ENCODE results near the gene WASF2. TPM values are rescaled to one million over a fixed set of nuclear protein-coding genes. Genes with fewer than 3 reads are reported as not detected.
"Not testable (repeated sequence)": the region's sequence is repeated elsewhere in the genome, so short reads cannot be mapped to it uniquely, and the experiment has no call there.

WASF2 gene
- total RNA-seq, 3 donors from 2014 or later = 41.6 to 93.5 (median 43.2) TPM

DNA sequence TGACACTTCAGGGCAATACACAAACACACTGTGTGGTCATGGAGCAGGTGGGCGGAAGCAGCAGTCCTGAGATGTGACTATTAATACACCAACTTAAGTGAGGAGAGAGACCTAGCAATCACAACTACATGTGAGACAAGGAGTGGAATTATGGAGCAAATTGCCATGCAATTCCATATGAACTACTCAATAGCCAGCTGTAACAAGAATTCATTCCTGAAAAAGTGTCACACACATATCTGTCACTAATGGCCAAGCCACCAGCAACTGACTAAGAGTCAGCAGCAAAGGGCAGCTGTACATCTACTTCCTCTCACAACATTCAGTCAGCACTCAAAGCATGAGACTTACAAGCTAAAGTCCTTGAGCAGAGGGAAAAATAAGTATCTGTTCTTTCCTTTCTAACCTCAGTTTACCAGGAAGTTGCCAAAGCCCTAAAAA lies 51.3 kb downstream of the WASF2 start:
- H3K9me3 ChIP-seq = no peaks in the 10 kb centered on the region
- peaks cover 16 to 25% of the 10 kb centered on the region in 2 donors for H3K4me1 ChIP-seq
- no peak for DNase-seq (ENCODE audit: low spot score in 2 of 2)
- no peaks in the 10 kb centered on the region for H3K27me3 ChIP-seq
- no peaks in the 10 kb centered on the region for H3K36me3 ChIP-seq
- no peak for TF ChIP-seq POLR2AphosphoS5 (IDR thresholded peaks at IDR 0.05)
- TF ChIP-seq POLR2A (IDR thresholded peaks at IDR 0.05) = no peak
- no peak for TF ChIP-seq CTCF (IDR thresholded peaks at IDR 0.05)
- H3K4me3 ChIP-seq = no peak overlapping the region
- H3K27ac ChIP-seq = peak overlapping the region; percentile 21 to 36
- intact Hi-C loops (cut with DNase I; ENCODE audit: low total_unique reads) = no loop called here

DNA sequence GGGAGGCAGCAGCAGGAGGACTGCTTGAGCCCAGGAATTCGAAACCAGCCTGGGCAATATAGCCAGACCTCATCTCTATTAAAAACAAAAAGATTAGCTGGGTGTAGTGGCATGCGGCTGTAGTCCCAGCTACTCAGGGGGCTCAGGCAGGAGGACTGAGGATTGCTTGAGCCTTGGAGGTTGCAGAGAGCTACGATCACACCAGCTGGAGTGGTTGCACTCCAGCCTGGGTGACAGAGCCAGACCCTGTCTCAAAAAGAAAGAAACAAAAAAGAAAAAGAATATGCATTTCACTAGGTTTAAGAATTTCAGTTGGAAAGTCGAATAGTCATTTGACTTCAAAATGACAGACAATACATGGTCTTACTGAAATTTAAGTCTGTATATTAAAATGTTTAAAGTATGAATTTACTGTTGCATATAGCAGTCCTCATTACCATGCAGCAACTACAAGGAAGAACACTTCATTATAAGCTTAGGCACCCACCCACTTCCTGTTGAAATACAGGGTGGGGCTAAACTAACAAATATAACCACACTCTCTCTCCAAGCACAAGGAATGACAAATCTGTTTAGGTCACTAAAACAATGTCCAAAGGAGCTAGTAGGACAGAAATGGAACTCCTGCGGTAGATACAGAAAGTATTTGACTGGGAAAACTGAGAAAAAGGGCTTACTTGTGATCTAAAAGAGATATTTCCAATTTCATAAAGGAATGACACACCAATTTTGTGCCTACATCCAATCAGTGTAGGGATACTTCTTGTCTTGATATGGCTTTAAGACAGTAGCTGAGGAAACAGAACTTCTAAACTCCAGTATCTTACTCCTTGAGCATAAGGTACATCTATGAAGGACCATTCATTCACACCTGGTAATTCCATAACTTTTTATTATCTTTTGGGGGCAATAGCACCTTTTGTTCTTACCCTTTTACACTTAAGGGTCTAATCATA lies 53.5 kb downstream of the WASF2 start:
- no peaks in the 10 kb centered on the region for H3K36me3 ChIP-seq
- TF ChIP-seq CTCF (IDR thresholded peaks at IDR 0.05) (no peak), POLR2AphosphoS5 (IDR thresholded peaks at IDR 0.05) (no peak), POLR2A (IDR thresholded peaks at IDR 0.05) (no peak)
- H3K4me3 ChIP-seq = no peak overlapping the region
- H3K27ac ChIP-seq = peak overlapping the region; percentile 66 to 76
- no peaks in the 10 kb centered on the region for H3K27me3 ChIP-seq
- no peak for DNase-seq (ENCODE audit: low spot score in 2 of 2)
- H3K4me1 ChIP-seq = peaks cover 16 to 25% of the 10 kb centered on the region in 2 donors
- intact Hi-C loops (cut with DNase I; ENCODE audit: low total_unique reads) = no loop called here
- H3K9me3 ChIP-seq = no peaks in the 10 kb centered on the region

DNA sequence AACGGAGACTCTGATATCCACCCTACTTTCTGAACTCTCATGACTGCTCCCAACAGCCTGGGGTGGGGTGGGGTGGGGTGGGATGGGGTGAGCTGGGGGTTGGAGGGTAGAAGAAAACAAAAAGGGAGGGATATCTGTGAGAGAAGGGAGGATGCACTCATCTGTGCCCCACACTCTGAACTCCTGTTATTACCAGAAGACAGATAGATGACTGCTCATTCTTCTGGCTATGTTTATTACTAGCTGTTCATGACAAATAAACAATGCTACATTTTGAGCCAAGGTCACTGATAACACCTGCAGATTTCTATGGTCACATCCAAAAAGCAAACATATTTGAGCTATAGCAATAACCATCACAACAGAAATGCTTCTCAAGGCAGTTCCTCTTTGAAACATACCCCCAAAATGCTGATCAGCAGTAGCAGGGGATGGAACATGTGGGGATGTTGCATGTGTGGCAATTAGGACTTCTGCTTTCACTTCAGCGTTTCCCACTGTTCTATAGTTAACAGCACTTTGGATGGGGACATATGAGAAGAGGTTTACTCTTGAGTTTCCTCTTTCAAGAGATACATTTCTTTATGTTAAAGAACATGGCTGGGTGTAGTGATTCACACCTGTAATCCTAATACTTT lies 54.3 kb downstream of the WASF2 start:
- H3K36me3 ChIP-seq = no peaks in the 10 kb centered on the region
- H3K4me3 ChIP-seq = no peak overlapping the region
- TF ChIP-seq POLR2A (IDR thresholded peaks at IDR 0.05) (no peak), POLR2AphosphoS5 (IDR thresholded peaks at IDR 0.05) (no peak), CTCF (IDR thresholded peaks at IDR 0.05) (no peak)
- H3K27me3 ChIP-seq = no peaks in the 10 kb centered on the region
- peaks cover 16 to 25% of the 10 kb centered on the region in 2 donors for H3K4me1 ChIP-seq
- intact Hi-C loops (cut with DNase I; ENCODE audit: low total_unique reads) = loop anchor here (1.0 kb wide), 1 partner anchor 80 kb away; no protein-coding TSS in a partner anchor
- peak overlapping the region; percentile 66 to 76 for H3K27ac ChIP-seq
- no peak for DNase-seq (ENCODE audit: low spot score in 2 of 2)
- no peaks in the 10 kb centered on the region for H3K9me3 ChIP-seq

DNA sequence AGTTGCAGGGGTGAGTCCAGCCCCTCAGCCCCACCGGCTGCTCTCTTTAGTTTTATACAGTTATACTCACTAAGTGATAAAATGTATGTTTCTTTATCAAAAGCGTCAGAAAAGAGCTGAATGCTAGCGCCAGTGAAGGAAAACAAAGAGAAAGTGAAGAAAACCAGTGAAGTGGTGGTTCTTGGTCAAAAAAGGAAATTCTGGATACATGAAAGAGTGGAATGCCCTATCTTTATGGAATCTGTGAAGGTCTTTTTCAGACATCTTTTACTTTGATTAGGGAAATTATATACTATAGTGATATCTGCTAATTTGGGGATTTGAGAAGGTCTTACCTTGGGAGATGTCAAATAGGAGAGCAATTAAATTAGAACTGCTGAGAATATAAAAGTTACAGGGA lies 56.3 kb downstream of the WASF2 start:
- peaks cover 21 to 38% of the 10 kb centered on the region in 2 donors for H3K4me1 ChIP-seq
- intact Hi-C loops (cut with DNase I; ENCODE audit: low total_unique reads) = no loop called here
- TF ChIP-seq CTCF (IDR thresholded peaks at IDR 0.05) (no peak), POLR2A (IDR thresholded peaks at IDR 0.05) (no peak), POLR2AphosphoS5 (IDR thresholded peaks at IDR 0.05) (no peak)

GRCh38 chr1:27432725-27433124 lies 57.2 kb downstream of the WASF2 start:
- H3K4me3 ChIP-seq; H3K36me3 ChIP-seq; intact Hi-C loops (cut with DNase I; ENCODE audit: low total_unique reads); H3K27me3 ChIP-seq; DNase-seq (ENCODE audit: low spot score in 2 of 2); H3K9me3 ChIP-seq: not testable (repeated sequence)
- Histone ChIP-seq H3K4me1 (peaks cover 25 to 34% of the 10 kb centered on the region in 2 donors), H3K27ac (peak overlapping the region; percentile 2 to 52)

More for the DNA sequence above, 56.3 kb downstream of the WASF2 start:
- no peaks in the 10 kb centered on the region for H3K27me3 ChIP-seq
- no peaks in the 10 kb centered on the region for H3K9me3 ChIP-seq
- H3K27ac ChIP-seq = peak overlapping the region in 1 of 2 donors; percentile 52
- DNase-seq (ENCODE audit: low spot score in 2 of 2) = no peak
- H3K4me3 ChIP-seq = no peak overlapping the region
- no peaks in the 10 kb centered on the region for H3K36me3 ChIP-seq

Data from breast epithelium (tissue), 4 donors.